ENCODE results near the gene ANKFY1.

DNA sequence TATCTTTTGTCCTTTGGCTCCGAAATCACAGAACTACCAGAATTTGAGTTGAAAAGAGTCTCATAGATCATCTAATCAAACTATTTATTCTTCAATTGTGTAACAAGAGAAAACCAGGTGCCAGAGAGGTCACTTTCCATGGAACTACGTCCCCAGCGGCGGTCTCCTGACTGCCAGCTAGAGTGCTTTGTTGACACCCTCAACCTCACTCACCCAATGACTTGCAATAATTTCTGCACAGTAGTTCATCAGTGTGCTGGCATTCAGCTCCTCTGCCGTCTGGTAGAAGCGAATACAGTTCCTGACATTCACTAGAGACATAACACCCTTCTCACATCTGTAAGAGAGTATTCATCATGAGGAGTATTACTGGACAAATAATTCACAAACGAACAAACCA, 54.2 kb downstream of the ANKFY1 start:
- TF ChIP-seq, protein P1, sequence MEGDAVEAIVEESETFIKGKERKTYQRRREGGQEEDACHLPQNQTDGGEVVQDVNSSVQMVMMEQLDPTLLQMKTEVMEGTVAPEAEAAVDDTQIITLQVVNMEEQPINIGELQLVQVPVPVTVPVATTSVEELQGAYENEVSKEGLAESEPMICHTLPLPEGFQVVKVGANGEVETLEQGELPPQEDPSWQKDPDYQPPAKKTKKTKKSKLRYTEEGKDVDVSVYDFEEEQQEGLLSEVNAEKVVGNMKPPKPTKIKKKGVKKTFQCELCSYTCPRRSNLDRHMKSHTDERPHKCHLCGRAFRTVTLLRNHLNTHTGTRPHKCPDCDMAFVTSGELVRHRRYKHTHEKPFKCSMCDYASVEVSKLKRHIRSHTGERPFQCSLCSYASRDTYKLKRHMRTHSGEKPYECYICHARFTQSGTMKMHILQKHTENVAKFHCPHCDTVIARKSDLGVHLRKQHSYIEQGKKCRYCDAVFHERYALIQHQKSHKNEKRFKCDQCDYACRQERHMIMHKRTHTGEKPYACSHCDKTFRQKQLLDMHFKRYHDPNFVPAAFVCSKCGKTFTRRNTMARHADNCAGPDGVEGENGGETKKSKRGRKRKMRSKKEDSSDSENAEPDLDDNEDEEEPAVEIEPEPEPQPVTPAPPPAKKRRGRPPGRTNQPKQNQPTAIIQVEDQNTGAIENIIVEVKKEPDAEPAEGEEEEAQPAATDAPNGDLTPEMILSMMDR (IDR thresholded peaks at IDR 0.05): no peak
- TF ChIP-seq CREM (CRISPR knock-in tag; IDR thresholded peaks at IDR 0.05): no peak
- TF ChIP-seq, protein P2, sequence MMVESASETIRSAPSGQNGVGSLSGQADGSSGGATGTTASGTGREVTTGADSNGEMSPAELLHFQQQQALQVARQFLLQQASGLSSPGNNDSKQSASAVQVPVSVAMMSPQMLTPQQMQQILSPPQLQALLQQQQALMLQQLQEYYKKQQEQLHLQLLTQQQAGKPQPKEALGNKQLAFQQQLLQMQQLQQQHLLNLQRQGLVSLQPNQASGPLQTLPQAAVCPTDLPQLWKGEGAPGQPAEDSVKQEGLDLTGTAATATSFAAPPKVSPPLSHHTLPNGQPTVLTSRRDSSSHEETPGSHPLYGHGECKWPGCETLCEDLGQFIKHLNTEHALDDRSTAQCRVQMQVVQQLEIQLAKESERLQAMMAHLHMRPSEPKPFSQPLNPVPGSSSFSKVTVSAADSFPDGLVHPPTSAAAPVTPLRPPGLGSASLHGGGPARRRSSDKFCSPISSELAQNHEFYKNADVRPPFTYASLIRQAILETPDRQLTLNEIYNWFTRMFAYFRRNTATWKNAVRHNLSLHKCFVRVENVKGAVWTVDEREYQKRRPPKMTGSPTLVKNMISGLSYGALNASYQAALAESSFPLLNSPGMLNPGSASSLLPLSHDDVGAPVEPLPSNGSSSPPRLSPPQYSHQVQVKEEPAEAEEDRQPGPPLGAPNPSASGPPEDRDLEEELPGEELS (CRISPR knock-in tag; IDR thresholded peaks at IDR 0.05): no peak
- TF ChIP-seq KAT7 (CRISPR knock-in tag; IDR thresholded peaks at IDR 0.05; ENCODE audit: borderline replicate concordance): no peak
- no peak for TF ChIP-seq ZNF232 (CRISPR knock-in tag; IDR thresholded peaks at IDR 0.05)
- TF ChIP-seq, protein P3, sequence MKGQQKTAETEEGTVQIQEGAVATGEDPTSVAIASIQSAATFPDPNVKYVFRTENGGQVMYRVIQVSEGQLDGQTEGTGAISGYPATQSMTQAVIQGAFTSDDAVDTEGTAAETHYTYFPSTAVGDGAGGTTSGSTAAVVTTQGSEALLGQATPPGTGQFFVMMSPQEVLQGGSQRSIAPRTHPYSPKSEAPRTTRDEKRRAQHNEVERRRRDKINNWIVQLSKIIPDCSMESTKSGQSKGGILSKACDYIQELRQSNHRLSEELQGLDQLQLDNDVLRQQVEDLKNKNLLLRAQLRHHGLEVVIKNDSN (CRISPR knock-in tag; IDR thresholded peaks at IDR 0.05): no peak
- TF ChIP-seq, protein P4, sequence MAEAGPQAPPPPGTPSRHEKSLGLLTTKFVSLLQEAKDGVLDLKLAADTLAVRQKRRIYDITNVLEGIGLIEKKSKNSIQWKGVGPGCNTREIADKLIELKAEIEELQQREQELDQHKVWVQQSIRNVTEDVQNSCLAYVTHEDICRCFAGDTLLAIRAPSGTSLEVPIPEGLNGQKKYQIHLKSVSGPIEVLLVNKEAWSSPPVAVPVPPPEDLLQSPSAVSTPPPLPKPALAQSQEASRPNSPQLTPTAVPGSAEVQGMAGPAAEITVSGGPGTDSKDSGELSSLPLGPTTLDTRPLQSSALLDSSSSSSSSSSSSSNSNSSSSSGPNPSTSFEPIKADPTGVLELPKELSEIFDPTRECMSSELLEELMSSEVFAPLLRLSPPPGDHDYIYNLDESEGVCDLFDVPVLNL (CRISPR knock-in tag; IDR thresholded peaks at IDR 0.05; ENCODE audit: borderline replicate concordance, low read depth): no peak
